SK-N-MC (cell line): ENCODE results near the gene MYPN.

ENCODE experiments used
- DNase-seq: peaks from one replicate; pipeline ENCODE4 v3.0.0-alpha.2; 2011; ENCODE audit warnings: low read depth, low spot score
- H3K27ac ChIP-seq: fragments of 200-600 bp; sonication (generic); 2 replicates; pipeline ENCODE4 v1.5.1; 2016; ENCODE audit warnings: mixed run types
- H3K36me3 ChIP-seq: fragments of 200-600 bp; sonication (generic); 2 replicates; pipeline ENCODE4 v1.6.1; 2017; ENCODE audit warnings: antibody characterized with exemption, low read length, mixed read lengths; ENCODE audit not compliant: insufficient read depth
- H3K4me3 ChIP-seq: fragments of 200-600 bp; sonication (generic); 2 replicates; pipeline ENCODE4 v1.5.1; 2016
- H3K9ac ChIP-seq: fragments of 200-600 bp; sonication (generic); 2 replicates; pipeline ENCODE4 v1.8.0; 2017; ENCODE audit warnings: mixed run types, mixed read lengths; ENCODE audit not compliant: insufficient read length
- H3K9me3 ChIP-seq: fragments of 200-600 bp; sonication (generic); 2 replicates; pipeline ENCODE4 v1.6.1; 2017; ENCODE audit warnings: low read depth, mild to moderate bottlenecking, antibody characterized with exemption, low read length, moderate library complexity, mixed read lengths
- EZH2 ChIP-seq: fragments of 200-600 bp; sonication (generic); IDR thresholded peaks from one replicate; pipeline ENCODE4 v1.6.1; 2017; ENCODE audit warnings: antibody characterized with exemption
- FOXP2 ChIP-seq: optimal IDR thresholded peaks from 2 replicates; pipeline ENCODE3; 2011; ENCODE audit warnings: mild to moderate bottlenecking, moderate library complexity; ENCODE audit not compliant: insufficient read depth; ENCODE audit errors: extremely low read length, control extremely low read depth
- POLR2AphosphoS5 ChIP-seq: IDR thresholded peaks from 2 replicates; pipeline ENCODE4 v1.6.1; 2012; ENCODE audit warnings: mild to moderate bottlenecking, low read depth, low read length, borderline replicate concordance

MYPN gene

DNA sequence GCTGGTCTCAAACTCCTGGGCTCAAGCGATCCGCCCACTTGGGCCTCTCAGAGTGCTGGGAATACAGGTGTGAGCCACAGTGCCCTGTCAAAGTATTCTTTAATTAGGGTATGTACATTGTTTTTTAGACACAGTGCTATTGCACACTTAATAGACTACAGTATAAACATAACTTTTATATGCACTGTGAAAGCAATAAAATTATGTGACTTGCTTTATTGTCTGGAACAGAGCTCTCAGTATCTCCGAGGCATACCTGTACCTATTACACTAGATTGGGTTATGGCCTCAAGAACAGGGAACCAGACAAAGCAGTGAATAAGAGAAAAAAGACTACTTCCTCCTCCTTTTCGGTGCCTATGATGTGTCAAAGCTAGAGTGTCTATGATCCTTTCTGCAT, 109.5 kb downstream of the MYPN start:
- TF ChIP-seq EZH2 (no peak), POLR2AphosphoS5 (no peak)
- no peaks in the 10 kb centered on the region for H3K9me3 ChIP-seq
- no peak overlapping the region for H3K4me3 ChIP-seq
- no peak for DNase-seq
- no peak overlapping the region for H3K9ac ChIP-seq
- H3K27ac ChIP-seq, result no peak overlapping the region
- no peaks in the 10 kb centered on the region for H3K36me3 ChIP-seq

DNA sequence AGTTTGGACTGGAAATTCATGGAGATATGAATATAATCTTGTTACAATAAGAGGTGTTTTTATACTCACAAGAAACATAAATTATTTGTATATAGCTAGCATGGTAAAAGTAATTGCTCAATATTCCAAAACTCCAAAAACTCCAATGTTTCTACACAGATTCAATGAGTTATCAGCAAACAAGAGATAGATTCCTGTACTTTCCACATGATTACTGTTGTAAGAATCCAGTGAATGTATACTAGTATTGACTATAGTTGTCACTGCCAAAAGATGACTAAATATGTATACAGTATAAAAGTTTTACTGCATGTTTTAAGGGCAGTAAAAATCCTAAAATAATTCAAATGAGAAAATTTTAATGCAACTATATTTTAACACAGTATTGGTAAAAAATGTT, 111.9 kb downstream of the MYPN start:
- Histone ChIP-seq H3K27ac (no peak overlapping the region), H3K9me3 (no peaks in the 10 kb centered on the region), H3K4me3 (no peak overlapping the region), H3K36me3 (no peaks in the 10 kb centered on the region), H3K9ac (no peak overlapping the region)
- no peak for TF ChIP-seq POLR2AphosphoS5
- no peak for TF ChIP-seq FOXP2
- DNase-seq, result no peak

DNA sequence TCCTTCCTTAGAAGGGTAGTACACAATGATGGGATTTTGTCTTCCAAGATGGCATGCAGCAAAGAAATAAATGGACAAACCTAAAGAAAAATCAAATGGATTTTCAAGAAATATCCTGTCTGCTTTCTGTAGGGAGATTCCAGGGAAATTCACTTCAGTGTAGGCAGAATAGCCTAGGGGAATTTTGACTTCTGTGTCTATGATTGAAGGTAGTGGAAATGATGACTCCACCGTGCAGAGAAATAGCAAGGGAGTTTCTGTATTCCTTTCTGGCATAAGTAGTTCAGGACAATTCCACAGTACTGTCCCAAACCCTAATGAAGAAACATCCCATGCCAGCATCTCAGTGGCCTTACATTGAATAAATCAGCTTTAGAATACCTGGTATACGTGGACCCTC, 113.1 kb downstream of the MYPN start:
- DNase-seq, result no peak
- TF ChIP-seq EZH2 (no peak), POLR2AphosphoS5 (no peak), FOXP2 (no peak)
- no peak overlapping the region for H3K27ac ChIP-seq
- H3K4me3 ChIP-seq, result no peak overlapping the region
- no peak overlapping the region for H3K9ac ChIP-seq
- no peaks in the 10 kb centered on the region for H3K36me3 ChIP-seq
- H3K9me3 ChIP-seq, result no peaks in the 10 kb centered on the region

DNA sequence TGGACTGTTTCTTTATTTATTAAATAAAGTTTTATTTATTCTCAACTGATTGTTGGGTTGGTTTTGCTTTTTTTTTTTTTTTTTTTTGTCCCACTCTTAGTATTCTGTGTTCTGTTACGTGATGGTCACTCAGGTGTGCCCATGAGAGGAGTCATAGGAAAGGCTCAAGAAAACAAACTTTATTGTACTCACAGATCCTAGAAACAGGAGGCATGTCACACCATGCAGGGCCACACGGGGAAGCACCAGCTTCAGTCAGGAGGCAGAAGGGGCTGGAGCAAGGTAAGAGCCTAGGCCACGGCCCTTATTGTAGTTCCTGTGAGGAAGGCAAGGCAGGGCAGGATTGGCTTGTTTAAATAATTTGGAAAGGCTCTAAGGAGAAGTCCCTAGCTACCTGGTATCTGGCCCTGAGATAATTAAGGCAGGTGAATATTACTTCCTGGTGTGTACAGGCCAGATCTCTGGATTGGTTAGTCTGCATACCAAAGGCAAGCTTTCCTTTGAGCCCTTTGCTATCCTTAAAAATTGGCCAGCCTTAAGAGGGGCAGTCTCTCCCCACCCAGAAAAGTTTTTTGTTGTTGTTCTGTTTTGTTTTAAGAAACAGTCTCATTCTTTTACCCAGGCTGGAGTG, 114.4 kb downstream of the MYPN start:
- Histone ChIP-seq H3K36me3 (no peaks in the 10 kb centered on the region), H3K9me3 (no peaks in the 10 kb centered on the region), H3K27ac (no peak overlapping the region), H3K4me3 (no peak overlapping the region), H3K9ac (no peak overlapping the region)
- no peak for DNase-seq
- TF ChIP-seq EZH2, result no peak
- TF ChIP-seq FOXP2, result no peak

DNA sequence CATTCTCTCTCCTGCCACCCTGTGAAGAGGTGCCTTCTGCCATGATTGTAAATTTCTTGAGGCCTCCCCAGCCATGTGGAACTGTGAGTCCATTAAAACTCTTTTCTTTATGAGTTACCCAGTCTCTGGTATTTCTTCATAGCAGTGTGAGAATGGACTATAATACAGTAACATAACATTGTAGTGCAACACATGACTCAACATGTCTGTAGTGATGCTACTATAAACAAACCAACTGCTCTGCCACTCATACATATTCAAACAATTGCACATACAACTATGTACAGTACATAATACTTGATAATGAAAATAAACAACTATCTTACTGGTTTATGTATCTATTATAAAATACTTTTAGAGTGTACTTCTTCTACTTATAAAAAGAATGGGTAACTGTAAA, 115.5 kb downstream of the MYPN start:
- H3K36me3 ChIP-seq, result no peaks in the 10 kb centered on the region
- no peak overlapping the region for H3K9ac ChIP-seq
- DNase-seq, result no peak
- TF ChIP-seq POLR2AphosphoS5 (no peak), EZH2 (no peak), FOXP2 (no peak)
- H3K9me3 ChIP-seq, result no peaks in the 10 kb centered on the region
- no peak overlapping the region for H3K27ac ChIP-seq
- H3K4me3 ChIP-seq, result no peak overlapping the region

DNA sequence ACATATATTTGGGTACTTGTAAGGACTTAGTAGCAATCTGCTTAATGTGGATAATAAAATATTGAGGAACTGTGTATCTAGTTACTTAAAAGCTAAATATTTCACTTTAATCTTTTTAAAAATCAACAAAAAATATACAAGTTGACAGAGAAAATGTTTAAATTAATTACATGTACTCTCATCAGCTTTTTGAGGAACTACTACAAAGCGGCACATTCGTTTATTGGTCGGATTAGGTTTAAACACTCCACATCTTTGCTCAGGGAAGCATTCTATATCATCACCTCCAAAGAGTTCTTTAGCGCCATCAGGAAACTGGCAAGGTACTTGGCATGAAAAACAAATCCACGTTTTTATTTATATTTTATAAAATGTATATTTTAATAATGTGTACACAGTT, 121.0 kb downstream of the MYPN start:
- Histone ChIP-seq H3K4me3 (no peak overlapping the region), H3K27ac (no peak overlapping the region), H3K36me3 (no peaks in the 10 kb centered on the region), H3K9me3 (no peaks in the 10 kb centered on the region), H3K9ac (no peak overlapping the region)
- no peak for DNase-seq
- no peak for TF ChIP-seq EZH2
- TF ChIP-seq FOXP2, result no peak
- no peak for TF ChIP-seq POLR2AphosphoS5

DNA sequence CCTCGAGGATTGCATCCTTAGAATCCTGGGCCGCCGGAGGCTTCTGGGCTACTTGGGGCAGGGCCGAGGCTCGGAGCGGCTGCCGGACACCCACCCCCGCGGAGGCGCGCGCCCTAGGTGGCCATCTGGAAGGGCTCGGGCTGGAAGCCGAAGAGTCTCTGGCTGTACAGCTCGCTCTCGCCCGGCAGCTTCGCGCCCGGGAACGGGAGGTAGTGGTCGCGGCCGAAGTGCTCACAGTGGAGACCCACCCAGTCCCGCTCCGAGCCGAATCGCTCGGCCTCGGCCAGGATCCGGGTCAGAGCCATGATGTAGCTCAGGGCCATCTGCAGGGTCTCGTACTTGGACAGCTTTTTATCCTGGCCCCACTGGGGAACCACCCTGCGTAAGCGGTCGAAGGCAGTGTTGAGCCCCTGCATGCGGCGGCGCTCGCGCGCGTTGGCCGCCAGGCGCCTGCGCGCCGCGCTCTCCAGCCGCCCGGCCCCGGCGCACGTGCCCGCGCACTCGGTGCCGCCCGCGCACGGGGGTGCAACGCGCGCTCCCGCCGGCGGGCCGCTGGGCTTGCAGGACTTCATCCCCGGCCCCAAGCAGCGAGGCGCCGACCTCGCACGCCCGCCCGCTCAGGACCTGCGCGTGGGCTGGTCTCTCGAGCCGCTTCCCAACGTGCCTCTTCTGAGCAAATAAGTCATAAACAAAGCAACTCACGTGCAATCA, 122.0 kb downstream of the MYPN start:
- H3K4me3 ChIP-seq, result no peak overlapping the region
- H3K36me3 ChIP-seq, result no peaks in the 10 kb centered on the region
- no peak overlapping the region for H3K9ac ChIP-seq
- no peaks in the 10 kb centered on the region for H3K9me3 ChIP-seq
- H3K27ac ChIP-seq, result no peak overlapping the region
- no peak for DNase-seq
- no peak for TF ChIP-seq POLR2AphosphoS5
- TF ChIP-seq FOXP2, result no peak
- TF ChIP-seq EZH2, result no peak

DNA sequence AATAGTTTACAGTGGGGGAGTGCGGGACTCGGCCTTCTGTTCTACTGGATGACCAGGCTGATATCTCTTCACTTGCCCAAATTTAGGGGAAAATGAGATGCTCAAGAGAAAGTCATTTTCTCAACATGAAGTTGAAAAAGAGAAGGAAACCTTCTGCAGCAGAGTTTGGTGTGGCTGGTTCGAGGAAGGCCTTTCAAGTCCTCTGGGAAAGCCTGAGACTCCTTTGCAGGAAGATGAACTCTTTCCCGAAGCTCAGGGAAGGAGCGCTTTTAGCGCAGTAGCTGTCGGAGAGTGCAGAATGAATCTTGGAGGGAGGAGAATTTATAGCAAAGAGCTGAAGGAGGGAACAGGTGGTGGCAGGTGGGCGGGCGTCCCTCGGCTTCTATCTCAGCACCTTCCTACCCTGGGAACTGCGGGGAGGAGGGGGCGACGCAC, 122.5 kb downstream of the MYPN start, which contains the start of gene ATOH7:
TSS of gene ATOH7 (minus strand) at position 297 of the 435 bp plus-strand sequence. CDS start 436 bp downstream, outside the sequence.
- Histone ChIP-seq H3K27ac (no peak within 1 kb of the TSS), H3K4me3 (no peak within 1 kb of the TSS), H3K36me3 (no peaks in the 10 kb centered on the region), H3K9me3 (no peaks in the 10 kb centered on the region), H3K9ac (no peak within 1 kb of the TSS)
- no peak for TF ChIP-seq FOXP2
- DNase-seq, result no peak

DNA sequence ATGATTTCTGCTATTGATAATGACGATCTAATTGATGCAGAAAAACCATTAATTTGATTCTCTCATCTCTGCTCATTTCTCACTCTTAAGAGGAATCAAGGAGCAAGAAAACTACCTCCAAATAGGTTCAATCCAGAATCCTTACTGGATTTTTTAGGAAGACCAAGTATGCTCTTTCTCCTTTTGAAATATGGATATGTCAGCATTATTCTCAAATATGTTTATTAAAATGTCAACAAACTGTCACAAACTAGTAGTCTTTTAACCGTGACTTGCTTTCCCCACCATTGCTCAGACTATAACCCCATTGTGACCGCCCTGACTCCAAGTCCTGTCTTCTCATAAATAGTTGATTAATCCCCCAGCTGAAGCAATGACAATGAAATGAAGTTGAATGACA, 123.8 kb downstream of the MYPN start:
- no peaks in the 10 kb centered on the region for H3K9me3 ChIP-seq
- H3K4me3 ChIP-seq, result no peak overlapping the region
- no peaks in the 10 kb centered on the region for H3K36me3 ChIP-seq
- DNase-seq, result no peak
- H3K9ac ChIP-seq, result no peak overlapping the region
- TF ChIP-seq FOXP2, result no peak
- no peak for TF ChIP-seq EZH2
- no peak for TF ChIP-seq POLR2AphosphoS5
- no peak overlapping the region for H3K27ac ChIP-seq
